H9 (cell line): Measurements from ENCODE around the gene STAMBP. TPM values are rescaled to one million over a fixed set of nuclear protein-coding genes. Genes with fewer than 3 reads are reported as not detected.

Source experiments
- DNase-seq: peaks from one replicate; pipeline ENCODE4 v3.0.0-alpha.2; 2017
- H2AFZ ChIP-seq: one replicate; pipeline ENCODE4 v1.6.1; 2013; ENCODE audit warnings: mild to moderate bottlenecking, low read length, control low read depth, moderate library complexity
- H2AK5ac ChIP-seq: 2 replicates; pipeline ENCODE4 v1.6.1; 2013; ENCODE audit warnings: low read length, control low read depth, mixed read lengths; ENCODE audit not compliant: insufficient read length
- H2BK120ac ChIP-seq: one replicate; pipeline ENCODE4 v1.6.1; 2013; ENCODE audit warnings: low read depth, mild to moderate bottlenecking, low read length, control low read depth, inconsistent platforms; ENCODE audit not compliant: poor library complexity, severe bottlenecking
- H2BK12ac ChIP-seq: 2 replicates; pipeline ENCODE4 v1.6.1; 2013; ENCODE audit warnings: low read length, control low read depth, mixed read lengths, low read depth; ENCODE audit not compliant: insufficient read length
- H2BK15ac ChIP-seq: 2 replicates; pipeline ENCODE4 v1.6.1; 2013; ENCODE audit warnings: low read depth, low read length, control low read depth
- H2BK20ac ChIP-seq: one replicate; pipeline ENCODE4 v1.6.1; 2013; ENCODE audit warnings: low read depth, mild to moderate bottlenecking, low read length, control low read depth, inconsistent platforms; ENCODE audit not compliant: poor library complexity, severe bottlenecking
- H2BK5ac ChIP-seq: 2 replicates; pipeline ENCODE4 v1.6.1; 2013; ENCODE audit warnings: low read length, control low read depth, mixed read lengths; ENCODE audit not compliant: insufficient read length
- H3K14ac ChIP-seq: 2 replicates; pipeline ENCODE4 v1.6.1; 2013; ENCODE audit warnings: low read length, control low read depth; ENCODE audit not compliant: insufficient read depth
- H3K18ac ChIP-seq: 2 replicates; pipeline ENCODE4 v1.6.1; 2013; ENCODE audit warnings: low read depth, mild to moderate bottlenecking, mixed read lengths, low read length, control low read depth; ENCODE audit not compliant: insufficient read length
- H3K23ac ChIP-seq: 2 replicates; pipeline ENCODE4 v1.6.1; 2013; ENCODE audit warnings: low read length, control low read depth, mixed read lengths, low read depth; ENCODE audit not compliant: insufficient read length
- H3K23me2 ChIP-seq: 2 replicates; pipeline ENCODE4 v1.6.1; 2013; ENCODE audit warnings: low read depth, mild to moderate bottlenecking, mixed read lengths, low read length, control low read depth; ENCODE audit not compliant: insufficient read length, poor library complexity, severe bottlenecking
- H3K27ac ChIP-seq: 2 replicates; pipeline ENCODE4 v1.5.1; 2013; ENCODE audit warnings: low read length, control low read depth, mixed read lengths, low read depth; ENCODE audit not compliant: insufficient read length
- H3K27me3 ChIP-seq: 2 replicates; pipeline ENCODE4 v1.6.1; 2013; ENCODE audit warnings: low read length, control low read depth, inconsistent platforms; ENCODE audit not compliant: insufficient read depth
- H3K4ac ChIP-seq: 2 replicates; pipeline ENCODE4 v1.6.1; 2013; ENCODE audit warnings: low read depth, mild to moderate bottlenecking, control low read depth, inconsistent platforms, low read length, moderate library complexity
- H3K4me1 ChIP-seq: 2 replicates; pipeline ENCODE4 v1.6.1; 2013; ENCODE audit warnings: low read length, control low read depth, inconsistent platforms; ENCODE audit not compliant: insufficient read depth
- H3K4me2 ChIP-seq: 2 replicates; pipeline ENCODE4 v1.6.1; 2013; ENCODE audit warnings: low read length, control low read depth, mixed read lengths; ENCODE audit not compliant: insufficient read length, insufficient read depth
- H3K56ac ChIP-seq: 2 replicates; pipeline ENCODE4 v1.6.1; 2013; ENCODE audit warnings: low read depth, mild to moderate bottlenecking, mixed read lengths, low read length, control low read depth; ENCODE audit not compliant: insufficient read length
- H3K79me1 ChIP-seq: 2 replicates; pipeline ENCODE4 v1.6.1; 2013; ENCODE audit warnings: low read depth, mild to moderate bottlenecking, moderate library complexity, low read length, control low read depth, inconsistent platforms; ENCODE audit not compliant: insufficient read depth, poor library complexity, severe bottlenecking
- H3K79me2 ChIP-seq: 2 replicates; pipeline ENCODE4 v1.6.1; 2013; ENCODE audit warnings: low read length, control low read depth, inconsistent platforms; ENCODE audit not compliant: insufficient read depth
- H3K9ac ChIP-seq: 2 replicates; pipeline ENCODE4 v1.6.1; 2013; ENCODE audit warnings: low read length, control low read depth, mixed read lengths; ENCODE audit not compliant: insufficient read length; ENCODE audit errors: extremely low read depth
- H3K9me3 ChIP-seq: one replicate; pipeline ENCODE4 v1.6.1; 2013; ENCODE audit warnings: low read depth, low read length, inconsistent platforms; ENCODE audit not compliant: control insufficient read depth
- H3T11ph ChIP-seq: one replicate; pipeline ENCODE4 v1.6.1; 2013; ENCODE audit warnings: mild to moderate bottlenecking, low read length, control low read depth, inconsistent platforms
- H4K20me1 ChIP-seq: one replicate; pipeline ENCODE4 v1.6.1; 2013; ENCODE audit not compliant: control insufficient read depth, insufficient read length, insufficient read depth
- H4K5ac ChIP-seq: 2 replicates; pipeline ENCODE4 v1.6.1; 2013; ENCODE audit warnings: low read depth, mild to moderate bottlenecking, mixed read lengths, low read length, control low read depth; ENCODE audit not compliant: insufficient read length
- H4K8ac ChIP-seq: replicated peaks from 2 replicates; pipeline ENCODE4 v1.6.1; 2013; ENCODE audit warnings: low read length, control low read depth, mixed read lengths, low read depth; ENCODE audit not compliant: insufficient read length
- H4K91ac ChIP-seq: 2 replicates; pipeline ENCODE4 v1.6.1; 2013; ENCODE audit warnings: low read depth, mild to moderate bottlenecking, moderate library complexity, mixed read lengths, low read length, control low read depth; ENCODE audit not compliant: insufficient read length
- H3K27ac Mint-ChIP-seq, 3 experiments: 2 replicates in 2 of 3; 3 replicates in 1 of 3; pipeline ENCODE4 v1.8.0; 2020 to 2021; ENCODE audit warnings: mixed read lengths in 3 of 3, mild to moderate bottlenecking in 1 of 3, moderate library complexity in 1 of 3
- H3K27me3 Mint-ChIP-seq: 2 replicates; pipeline ENCODE4 v1.8.0; 2021; ENCODE audit warnings: low read depth, mild to moderate bottlenecking, moderate library complexity, mixed read lengths
- H3K36me3 Mint-ChIP-seq, 3 experiments: 2 replicates in 2 of 3; 3 replicates in 1 of 3; pipeline ENCODE4 v1.8.0; 2020 to 2021; ENCODE audit warnings: low read depth in 3 of 3, mixed read lengths in 3 of 3; ENCODE audit not compliant: insufficient read depth in 1 of 3
- H3K4me1 Mint-ChIP-seq, 2 experiments: 2 replicates each; pipeline ENCODE4 v1.8.0; 2020; ENCODE audit warnings: mixed read lengths in 2 of 2
- H3K4me3 Mint-ChIP-seq, 2 experiments: 2 replicates in 1 of 2; 3 replicates in 1 of 2; pipeline ENCODE4 v1.8.0; 2020 to 2021; ENCODE audit warnings: mild to moderate bottlenecking in 2 of 2, mixed read lengths in 2 of 2, moderate library complexity in 1 of 2
- H3K9me3 Mint-ChIP-seq, 2 experiments: 2 replicates in 1 of 2; 3 replicates in 1 of 2; pipeline ENCODE4 v1.8.0; 2020; ENCODE audit warnings: mild to moderate bottlenecking in 2 of 2, mixed read lengths in 2 of 2, moderate library complexity in 1 of 2
- WGBS: extraction: QIAGEN DNeasy Blood & Tissue Kit; methylation state at CpG from one replicate; pipeline ENCODE4 v1.1.7; 2013; ENCODE audit warnings: missing lambda C conversion rate, low lambda C conversion rate, mixed read lengths; ENCODE audit not compliant: insufficient read length; ENCODE audit errors: extremely low coverage; 5-methylcytosine and 5-hydroxymethylcytosine counted together
- total RNA-seq: library from RNA; stranded (reverse); gene quantifications from 2 replicates; pipeline ENCODE4 v1.2.1, GENCODE V29; 2021
- TF ChIP-seq, protein P1 (sequence below): fragments of 200-600 bp; sonication (generic); conservative IDR thresholded peaks from 3 replicates; pipeline ENCODE4 v1.8.0; 2021; ENCODE audit warnings: antibody characterized with exemption, mild to moderate bottlenecking

The STAMBP gene
- total RNA-seq, 1 experiment from 2014 or later = 45.5 TPM

DNA sequence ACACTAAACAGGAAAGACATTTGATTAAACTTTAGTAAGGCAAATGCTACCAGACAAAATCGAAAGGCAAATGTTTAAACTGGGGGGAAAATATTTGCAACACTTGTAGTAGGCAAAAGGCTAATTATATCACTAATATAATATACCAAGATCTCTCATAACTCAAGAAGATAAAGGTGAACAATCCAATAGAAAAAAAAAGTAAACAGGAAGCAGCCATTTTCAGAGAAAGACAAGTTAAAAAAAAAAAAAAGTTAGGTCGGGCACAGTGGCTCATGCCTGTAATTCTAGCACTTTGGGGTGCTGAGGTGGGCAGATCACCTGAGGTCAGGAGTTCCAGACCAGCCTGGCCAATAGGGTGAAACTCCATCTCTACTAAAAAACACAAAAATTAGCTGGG, 59.6 kb downstream of the STAMBP start:
- Histone ChIP-seq H4K5ac (no peak overlapping the region), H3K9me3 (no peaks in the 10 kb centered on the region), H2BK5ac (no peak overlapping the region), H2BK15ac (no peak overlapping the region), H4K20me1 (no peaks in the 10 kb centered on the region), H3K23ac (no peak overlapping the region), H2BK120ac (no peak overlapping the region), H3K27me3 (no peaks in the 10 kb centered on the region), H3K27ac (no peak overlapping the region), H4K91ac (no peak overlapping the region), H2AK5ac (no peak overlapping the region), H2BK12ac (no peak overlapping the region), H3T11ph (no peak overlapping the region), H3K4me2 (no peak overlapping the region), H4K8ac (no peak overlapping the region), H3K23me2 (no peaks in the 10 kb centered on the region), H3K9ac (no peak overlapping the region), H2AFZ (no peak overlapping the region), H3K4ac (no peak overlapping the region), H3K56ac (no peak overlapping the region), H3K79me1 (no peaks in the 10 kb centered on the region), H3K18ac (no peak overlapping the region), H3K14ac (no peak overlapping the region), H2BK20ac (no peak overlapping the region), H3K4me1 (no peaks in the 10 kb centered on the region), H3K79me2 (no peaks in the 10 kb centered on the region)
- DNase-seq = no peak
- H3K27me3 Mint-ChIP-seq = peaks cover 2% of the 10 kb centered on the region; the same call in 1 of the 2 replicates
- no CpG with 5 or more reads among the region's 2 CpGs for WGBS
- TF ChIP-seq, protein P1, sequence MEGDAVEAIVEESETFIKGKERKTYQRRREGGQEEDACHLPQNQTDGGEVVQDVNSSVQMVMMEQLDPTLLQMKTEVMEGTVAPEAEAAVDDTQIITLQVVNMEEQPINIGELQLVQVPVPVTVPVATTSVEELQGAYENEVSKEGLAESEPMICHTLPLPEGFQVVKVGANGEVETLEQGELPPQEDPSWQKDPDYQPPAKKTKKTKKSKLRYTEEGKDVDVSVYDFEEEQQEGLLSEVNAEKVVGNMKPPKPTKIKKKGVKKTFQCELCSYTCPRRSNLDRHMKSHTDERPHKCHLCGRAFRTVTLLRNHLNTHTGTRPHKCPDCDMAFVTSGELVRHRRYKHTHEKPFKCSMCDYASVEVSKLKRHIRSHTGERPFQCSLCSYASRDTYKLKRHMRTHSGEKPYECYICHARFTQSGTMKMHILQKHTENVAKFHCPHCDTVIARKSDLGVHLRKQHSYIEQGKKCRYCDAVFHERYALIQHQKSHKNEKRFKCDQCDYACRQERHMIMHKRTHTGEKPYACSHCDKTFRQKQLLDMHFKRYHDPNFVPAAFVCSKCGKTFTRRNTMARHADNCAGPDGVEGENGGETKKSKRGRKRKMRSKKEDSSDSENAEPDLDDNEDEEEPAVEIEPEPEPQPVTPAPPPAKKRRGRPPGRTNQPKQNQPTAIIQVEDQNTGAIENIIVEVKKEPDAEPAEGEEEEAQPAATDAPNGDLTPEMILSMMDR = no peak
- H3K4me3 Mint-ChIP-seq = no peak overlapping the region
- H3K27ac Mint-ChIP-seq = no peak overlapping the region; a peak in 1 of 7 replicates
- no peaks in the 10 kb centered on the region for H3K36me3 Mint-ChIP-seq
- peaks cover 8 to 11% of the 10 kb centered on the region in 2 experiments for H3K4me1 Mint-ChIP-seq
- H3K9me3 Mint-ChIP-seq = no peaks in the 10 kb centered on the region
